A549 (cell line): ENCODE data around the gene HMGB2. TPM values are rescaled to one million over a fixed set of nuclear protein-coding genes. Genes with fewer than 3 reads are reported as not detected.

Experiments
- ATAC-seq, 2 experiments: fragments of 200-7000 bp in 1 of 2; fragments of >200 bp in 1 of 2; cut with Nextera tagmentation in 1 of 2; cut with Tn5 transposase in 1 of 2; 3 replicates each; pipeline versions ENCODE4 v1.8.0 to v1.9.1; 2018 to 2020; ENCODE audit warnings: mild to moderate bottlenecking in 1 of 2, moderate library complexity in 1 of 2
- CTCF ChIA-PET: fragments of 300-600 bp; sonication (Branson Sonifier 250); formaldehyde crosslinking; extraction: SDS; loops from one replicate; lab custom pipeline; 2021; ENCODE audit warnings: antibody characterized with exemption, inconsistent platforms; lab: Yijun Ruan, JAX
- POLR2A ChIA-PET: fragments of 350-600 bp; formaldehyde crosslinking; extraction: SDS; loops from one replicate; lab custom pipeline; 2021; ENCODE audit warnings: antibody characterized with exemption, inconsistent platforms; lab: Yijun Ruan, JAX
- DNase-seq, 2 experiments: peaks; one replicate each; pipeline versions ENCODE4 v3.0.0 to v3.0.0-alpha.2; 2011 to 2016; ENCODE audit warnings: low read depth in 1 of 2, low spot score in 1 of 2
- FAIRE-seq: peaks from 2 replicates; lab custom pipeline; 2011; peaks lifted over from hg19 to GRCh38; lab: Jason Lieb, UNC
- H3K27ac ChIP-seq, 2 experiments: fragments of >200 bp; sonication (Bioruptor Twin); formaldehyde crosslinking; 3 replicates each; pipeline ENCODE4 v1.5.1; 2016 to 2017
- H3K4me1 ChIP-seq: fragments of >200 bp; sonication (Bioruptor Twin); formaldehyde crosslinking; 3 replicates; pipeline ENCODE4 v1.6.1; 2016
- H3K4me2 ChIP-seq: fragments of >200 bp; sonication (Bioruptor Twin); formaldehyde crosslinking; 3 replicates; pipeline ENCODE4 v1.6.1; 2016
- H3K4me3 ChIP-seq: fragments of >200 bp; sonication (Bioruptor Twin); formaldehyde crosslinking; 3 replicates; pipeline ENCODE4 v1.5.1; 2016
- H3K9me3 ChIP-seq: fragments of >200 bp; sonication (Bioruptor Twin); formaldehyde crosslinking; 3 replicates; pipeline ENCODE4 v1.6.1; 2016
- BHLHE40 ChIP-seq: IDR thresholded peaks from 2 replicates; pipeline ENCODE4 v1.6.1; 2012; ENCODE audit warnings: low read depth, low read length, inconsistent platforms
- EHF ChIP-seq: fragments of 250-450 bp; sonication (Bioruptor Pico); IDR thresholded peaks from 2 replicates; pipeline ENCODE4 v1.5.0; 2020; ENCODE audit warnings: mild to moderate bottlenecking
- EHMT2 ChIP-seq: fragments of 200-600 bp; sonication (generic); IDR thresholded peaks from 2 replicates; pipeline ENCODE4 v1.6.1; 2016; ENCODE audit warnings: antibody characterized with exemption, low read depth, mild to moderate bottlenecking, moderate library complexity
- ELK1 ChIP-seq: fragments of 150-350 bp; IDR thresholded peaks from 2 replicates; pipeline ENCODE4 v1.6.1; 2014; ENCODE audit warnings: low read depth, mild to moderate bottlenecking, low read length
- EP300 ChIP-seq, 2 experiments: fragments of >200 bp; sonication (Bioruptor Twin); formaldehyde crosslinking; IDR thresholded peaks; 2 replicates in 1 of 2; 3 replicates in 1 of 2; pipeline ENCODE4 v1.6.1; 2016 to 2017
- FOSB ChIP-seq: fragments of 250-450 bp; sonication (Bioruptor Pico); IDR thresholded peaks from 2 replicates; pipeline ENCODE4 v1.5.0; 2020; ENCODE audit warnings: mild to moderate bottlenecking, moderate library complexity
- FOSL2 ChIP-seq, 2 experiments: fragments of 450-650 bp in 1 of 2; fragments of >200 bp in 1 of 2; sonication (Bioruptor Twin) in 1 of 2; formaldehyde crosslinking; IDR thresholded peaks; 2 replicates each; pipeline versions ENCODE4 v1.5.0 to v1.6.1; 2016 to 2020; ENCODE audit warnings: mild to moderate bottlenecking in 1 of 2, moderate library complexity in 1 of 2
- GATA3 ChIP-seq: IDR thresholded peaks from 2 replicates; pipeline ENCODE4 v1.6.1; 2012; ENCODE audit warnings: borderline replicate concordance
- HDAC2 ChIP-seq: fragments of 200-600 bp; sonication (generic); IDR thresholded peaks from 2 replicates; pipeline ENCODE4 v1.6.1; 2016
- HEYL ChIP-seq: fragments of 250-450 bp; sonication (Bioruptor Pico); IDR thresholded peaks from 2 replicates; pipeline ENCODE4 v1.8.0; 2021; ENCODE audit warnings: mild to moderate bottlenecking, moderate library complexity
- HOXB5 ChIP-seq: fragments of 250-450 bp; sonication (Bioruptor Pico); IDR thresholded peaks from 2 replicates; pipeline ENCODE4 v1.5.0; 2020; ENCODE audit warnings: mild to moderate bottlenecking, moderate library complexity
- KDM5A ChIP-seq: fragments of 200-600 bp; sonication (generic); IDR thresholded peaks from 2 replicates; pipeline ENCODE4 v1.6.1; 2016; ENCODE audit warnings: antibody characterized with exemption, mild to moderate bottlenecking
- MAFK ChIP-seq: fragments of 450-650 bp; IDR thresholded peaks from 2 replicates; pipeline ENCODE4 v1.6.1; 2014; ENCODE audit not compliant: partially characterized antibody
- PHF8 ChIP-seq: fragments of 200-600 bp; sonication (generic); IDR thresholded peaks from 2 replicates; pipeline ENCODE4 v1.6.1; 2016; ENCODE audit warnings: low read depth, mild to moderate bottlenecking, antibody characterized with exemption, moderate library complexity, borderline replicate concordance
- RAD21 ChIP-seq, 2 experiments: fragments of >200 bp in 1 of 2; sonication (Bioruptor Twin) in 1 of 2; formaldehyde crosslinking in 1 of 2; IDR thresholded peaks in 1 of 2; conservative IDR thresholded peaks in 1 of 2; 2 replicates in 1 of 2; 3 replicates in 1 of 2; pipeline ENCODE4 v1.6.1; 2012 to 2018; ENCODE audit warnings: inconsistent platforms in 1 of 2
- RARB ChIP-seq: fragments of 250-450 bp; sonication (Bioruptor Pico); IDR thresholded peaks from 2 replicates; pipeline ENCODE4 v1.8.0; 2021; ENCODE audit warnings: mild to moderate bottlenecking, moderate library complexity
- RNF2 ChIP-seq: fragments of 200-600 bp; sonication (generic); IDR thresholded peaks from 2 replicates; pipeline ENCODE4 v1.6.1; 2016; ENCODE audit warnings: low read depth, mild to moderate bottlenecking, antibody characterized with exemption, moderate library complexity, borderline replicate concordance
- SMC3 ChIP-seq: fragments of >200 bp; sonication (Bioruptor Twin); formaldehyde crosslinking; IDR thresholded peaks from 3 replicates; pipeline ENCODE4 v1.6.1; 2018; ENCODE audit warnings: inconsistent platforms
- SREBF2 ChIP-seq: fragments of 450-650 bp; IDR thresholded peaks from 2 replicates; pipeline ENCODE4 v1.6.1; 2014; ENCODE audit warnings: mild to moderate bottlenecking, moderate library complexity
- TFCP2L1 ChIP-seq: fragments of 250-450 bp; sonication (Bioruptor Pico); IDR thresholded peaks from 2 replicates; pipeline ENCODE4 v1.5.0; 2021; ENCODE audit warnings: mild to moderate bottlenecking
- ZFP36 ChIP-seq: fragments of 450-650 bp; IDR thresholded peaks from 2 replicates; pipeline ENCODE4 v1.6.1; 2014; ENCODE audit warnings: borderline replicate concordance; ENCODE audit not compliant: partially characterized antibody
- ZNF302 ChIP-seq: fragments of 250-450 bp; sonication (Bioruptor Pico); IDR thresholded peaks from 2 replicates; pipeline ENCODE4 v1.9.0; 2021; ENCODE audit warnings: inconsistent platforms, mild to moderate bottlenecking, moderate library complexity
- WGBS: methylation state at CpG from one replicate; pipeline ENCODE4 v1.1.6; 2017; ENCODE audit errors: missing lambda C conversion rate; 5-methylcytosine and 5-hydroxymethylcytosine counted together
- polyA plus RNA-seq, 4 experiments: library from polyadenylated mRNA; depleted of rRNA in 3 of 4; stranded (reverse); fragments of >200 nt; fragmentation: RNase III in 1 of 4; extraction: RNeasy Plus Mini Kit Qiagen cat#74134 plus additional on column Dnase treatment in 1 of 4; gene quantifications; 2 replicates in 3 of 4; 3 replicates in 1 of 4; pipeline ENCODE4 v1.2.3, GENCODE V29; 2011 to 2017
- TF ChIP-seq, protein P1 (sequence below): fragments of >200 bp; sonication (Bioruptor Twin); formaldehyde crosslinking; IDR thresholded peaks from 3 replicates; pipeline ENCODE4 v1.6.1; 2016
- TF ChIP-seq, protein P2 (sequence below): fragments of 250-450 bp; sonication (Bioruptor Pico); IDR thresholded peaks from 2 replicates; pipeline ENCODE4 v1.5.0; 2020; ENCODE audit warnings: low read depth, mild to moderate bottlenecking, moderate library complexity
- TF ChIP-seq, protein P3 (sequence below): fragments of >200 bp; sonication (Bioruptor Twin); formaldehyde crosslinking; IDR thresholded peaks from 2 replicates; pipeline ENCODE4 v1.6.1; 2016
- TF ChIP-seq, protein P4 (sequence below): IDR thresholded peaks from 2 replicates; pipeline ENCODE4 v1.6.1; 2012

Gene HMGB2
- polyA plus RNA-seq, 2 of the 4 experiments (the other 2 are of a cell fraction), result 101 to 128 TPM

DNA sequence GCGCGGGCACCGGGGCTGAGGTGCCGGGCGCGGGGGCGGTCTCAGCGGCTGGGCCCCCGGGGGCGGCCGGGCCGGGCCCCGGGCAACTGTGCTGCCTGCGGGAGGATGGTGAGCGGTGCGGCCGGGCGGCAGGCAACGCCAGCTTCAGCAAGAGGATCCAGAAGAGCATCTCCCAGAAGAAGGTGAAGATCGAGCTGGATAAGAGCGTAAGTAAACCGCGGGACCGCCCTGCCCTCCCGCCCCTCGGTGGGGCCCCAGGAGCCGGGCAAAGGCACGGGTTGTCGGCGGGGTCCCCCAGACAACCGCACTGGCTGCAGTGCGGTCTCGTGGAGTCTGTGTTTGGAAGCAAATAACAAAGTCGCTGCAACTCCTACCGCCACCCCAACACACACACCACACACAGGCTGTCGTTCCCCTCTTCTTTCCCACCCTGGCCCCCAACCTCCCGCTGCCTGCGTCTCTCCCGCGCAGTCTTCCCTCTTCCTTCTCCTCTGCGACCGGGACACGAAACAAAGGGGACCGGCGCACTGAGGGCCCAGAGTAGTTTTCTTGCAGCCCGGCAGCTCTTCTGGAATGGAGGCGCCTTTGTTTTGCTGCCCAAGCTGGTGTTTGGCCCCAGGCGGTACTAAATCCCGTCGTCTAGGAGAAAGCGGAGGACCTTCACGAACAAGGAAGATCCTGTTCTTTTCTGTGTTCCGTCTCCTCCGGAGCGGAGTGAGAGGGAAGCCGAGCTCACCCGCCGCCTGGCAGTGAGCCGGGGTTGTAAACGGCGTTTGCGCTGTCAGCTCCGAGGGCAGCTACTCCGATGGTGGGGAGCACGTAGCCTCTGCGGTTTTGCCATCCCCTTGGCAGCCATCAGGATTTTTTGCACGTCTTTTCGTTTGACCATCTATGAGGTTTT is 37.4 kb upstream of the HMGB2 start:
- H3K27ac ChIP-seq, result peak overlapping the region; percentile 73 to 85
- TF ChIP-seq, protein P1, sequence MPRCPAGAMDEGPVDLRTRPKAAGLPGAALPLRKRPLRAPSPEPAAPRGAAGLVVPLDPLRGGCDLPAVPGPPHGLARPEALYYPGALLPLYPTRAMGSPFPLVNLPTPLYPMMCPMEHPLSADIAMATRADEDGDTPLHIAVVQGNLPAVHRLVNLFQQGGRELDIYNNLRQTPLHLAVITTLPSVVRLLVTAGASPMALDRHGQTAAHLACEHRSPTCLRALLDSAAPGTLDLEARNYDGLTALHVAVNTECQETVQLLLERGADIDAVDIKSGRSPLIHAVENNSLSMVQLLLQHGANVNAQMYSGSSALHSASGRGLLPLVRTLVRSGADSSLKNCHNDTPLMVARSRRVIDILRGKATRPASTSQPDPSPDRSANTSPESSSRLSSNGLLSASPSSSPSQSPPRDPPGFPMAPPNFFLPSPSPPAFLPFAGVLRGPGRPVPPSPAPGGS, result no peak
- TF ChIP-seq RAD21 (conservative IDR thresholded peaks at IDR 0.05 in 1 of 2, IDR thresholded peaks at IDR 0.05 in 1 of 2) (no peak), RNF2 (no peak), KDM5A (no peak), TFCP2L1 (no peak), ELK1 (no peak), EP300 (IDR thresholded peaks at IDR 0.05) (no peak), SREBF2 (no peak), RARB (CRISPR knock-in tag) (no peak), HDAC2 (no peak), EHF (CRISPR knock-in tag) (no peak), BHLHE40 (no peak), HOXB5 (no peak), GATA3 (no peak)
- TF ChIP-seq, protein P2, sequence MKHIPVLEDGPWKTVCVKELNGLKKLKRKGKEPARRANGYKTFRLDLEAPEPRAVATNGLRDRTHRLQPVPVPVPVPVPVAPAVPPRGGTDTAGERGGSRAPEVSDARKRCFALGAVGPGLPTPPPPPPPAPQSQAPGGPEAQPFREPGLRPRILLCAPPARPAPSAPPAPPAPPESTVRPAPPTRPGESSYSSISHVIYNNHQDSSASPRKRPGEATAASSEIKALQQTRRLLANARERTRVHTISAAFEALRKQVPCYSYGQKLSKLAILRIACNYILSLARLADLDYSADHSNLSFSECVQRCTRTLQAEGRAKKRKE (CRISPR knock-in tag), result no peak
- TF ChIP-seq, protein P3, sequence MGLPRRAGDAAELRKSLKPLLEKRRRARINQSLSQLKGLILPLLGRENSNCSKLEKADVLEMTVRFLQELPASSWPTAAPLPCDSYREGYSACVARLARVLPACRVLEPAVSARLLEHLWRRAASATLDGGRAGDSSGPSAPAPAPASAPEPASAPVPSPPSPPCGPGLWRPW, result no peak
- peak; percentile 43 to 51 for DNase-seq
- peaks cover 10% of the 10 kb centered on the region; the same call in 2 of the 3 replicates for H3K4me1 ChIP-seq
- 0% methylated on average over 28 of the region's 68 CpGs for WGBS
- peak overlapping the region; percentile 93 for H3K4me3 ChIP-seq
- POLR2A ChIA-PET, result interaction anchor here (0.6 to 5.8 kb wide), 6 partner anchors 11 to 230 kb away, joined by 3 to 116 read pairs (median 4); partner anchors contain the start of gene HMGB2
- CTCF ChIA-PET, result interaction anchor here (0.7 to 1.4 kb wide), 5 partner anchors 18 to 52 kb away, joined by 3 to 8 read pairs (median 3); no protein-coding TSS in a partner anchor
- H3K4me2 ChIP-seq, result peak overlapping the region; percentile 83
- no peaks in the 10 kb centered on the region for H3K9me3 ChIP-seq
- peak; percentile 49 to 63 for ATAC-seq
- FAIRE-seq, result no peak

DNA sequence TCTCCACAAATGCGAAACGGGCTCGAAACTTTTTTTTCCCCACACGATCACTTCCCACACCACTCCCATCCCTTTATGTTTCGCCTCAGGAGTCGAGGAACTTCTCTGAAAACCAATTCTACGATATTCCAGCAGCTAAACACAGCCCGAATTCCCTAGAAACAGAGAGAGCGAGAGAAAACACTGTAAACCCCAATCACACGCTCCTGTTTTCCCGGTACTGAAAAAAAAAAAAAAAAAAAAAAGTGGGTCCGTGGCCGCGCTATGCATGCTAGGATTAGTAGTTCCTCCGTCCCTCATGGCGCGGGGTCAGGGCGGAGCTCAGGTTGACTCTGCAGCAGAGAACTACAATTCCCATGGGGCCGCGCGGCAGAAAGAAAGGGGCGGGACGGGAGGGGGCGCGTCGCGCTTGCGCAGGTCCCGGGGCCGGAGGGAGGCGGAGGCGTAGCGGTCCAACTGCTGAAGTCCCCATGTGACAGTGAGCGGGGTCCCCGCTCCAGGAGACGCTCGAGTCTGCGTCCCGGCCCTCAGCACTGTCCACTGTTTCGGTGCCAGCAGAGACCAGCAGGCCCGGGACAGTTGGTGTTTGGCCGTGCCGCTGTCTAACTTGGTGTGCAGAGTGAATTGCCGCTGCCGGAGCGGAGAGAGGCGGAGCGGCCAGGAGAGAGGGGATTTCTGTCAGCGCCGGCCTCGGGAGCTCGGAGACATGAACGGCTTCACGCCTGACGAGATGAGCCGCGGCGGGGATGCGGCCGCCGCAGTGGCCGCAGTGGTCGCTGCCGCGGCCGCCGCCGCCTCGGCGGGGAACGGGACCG is 36.5 kb upstream of the HMGB2 start, which contains the start of gene SAP30:
SAP30 (plus strand) TSS at position 478 of the 815 bp plus-strand sequence; CDS start at position 707, 229 bp downstream.
- WGBS, result 1% methylated on average over 18 of the region's 72 CpGs
- peak; percentile 73 to 96 for DNase-seq
- CTCF ChIA-PET, result interaction anchor here (0.7 to 1.8 kb wide), 4 partner anchors 10 to 51 kb away, joined by 3 to 8 read pairs (median 4); partner anchors contain the start of gene SCRG1
- Histone ChIP-seq H3K4me1 (peaks cover 10% of the 10 kb centered on the region; the same call in 2 of the 3 replicates), H3K9me3 (no peaks in the 10 kb centered on the region), H3K4me2 (peak within 1 kb of the TSS; percentile 83), H3K27ac (peak within 1 kb of the TSS; percentile 75 to 85), H3K4me3 (peak within 1 kb of the TSS; percentile 93)
- ATAC-seq, result peak; percentile 84 to 92
- no peak for FAIRE-seq
- POLR2A ChIA-PET, result interaction anchor here (0.6 to 5.8 kb wide), 13 partner anchors 10 to 783 kb away, joined by 3 to 116 read pairs (median 4); partner anchors contain the start of gene HMGB2
- TF ChIP-seq, protein P2 (CRISPR knock-in tag), result no peak
- no peak for TF ChIP-seq EHMT2
- peak; percentile 49; the same call in 1 of the 2 replicates for TF ChIP-seq PHF8
- no peak for TF ChIP-seq HOXB5
- TF ChIP-seq, protein P4, sequence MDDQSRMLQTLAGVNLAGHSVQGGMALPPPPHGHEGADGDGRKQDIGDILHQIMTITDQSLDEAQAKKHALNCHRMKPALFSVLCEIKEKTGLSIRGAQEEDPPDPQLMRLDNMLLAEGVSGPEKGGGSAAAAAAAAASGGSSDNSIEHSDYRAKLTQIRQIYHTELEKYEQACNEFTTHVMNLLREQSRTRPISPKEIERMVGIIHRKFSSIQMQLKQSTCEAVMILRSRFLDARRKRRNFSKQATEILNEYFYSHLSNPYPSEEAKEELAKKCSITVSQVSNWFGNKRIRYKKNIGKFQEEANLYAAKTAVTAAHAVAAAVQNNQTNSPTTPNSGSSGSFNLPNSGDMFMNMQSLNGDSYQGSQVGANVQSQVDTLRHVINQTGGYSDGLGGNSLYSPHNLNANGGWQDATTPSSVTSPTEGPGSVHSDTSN, result no peak
- no peak for TF ChIP-seq FOSL2 (IDR thresholded peaks at IDR 0.05)
- no peak for TF ChIP-seq FOSL2 (CRISPR knock-in tag; IDR thresholded peaks at IDR 0.05)
- TF ChIP-seq SMC3, result no peak
- no peak for TF ChIP-seq SREBF2
- no peak for TF ChIP-seq HEYL (CRISPR knock-in tag)
- TF ChIP-seq MAFK, result no peak
- no peak for TF ChIP-seq ZNF302
- TF ChIP-seq FOSB (CRISPR knock-in tag), result no peak
- TF ChIP-seq, protein P1, result no peak; the same call in 2 of the 3 replicates
- no peak for TF ChIP-seq ZFP36
